ENCODE results near the gene RASA4B. TPM values are rescaled to one million over a fixed set of nuclear protein-coding genes. Genes with fewer than 3 reads are reported as not detected.
A peak's percentile ranks its signal among the peaks of the same experiment; 100 is the strongest.
"Not testable (repeated sequence)": the region's sequence is repeated elsewhere in the genome, so short reads cannot be mapped to it uniquely, and the experiment has no call there.

The RASA4B gene
- total RNA-seq, 1 donor from 2014 or later = 4.5 TPM

GRCh38 chr7:102498321-102498720, 19.3 kb downstream of the RASA4B start:
- not testable (repeated sequence) for DNase-seq (ENCODE audit: low read depth, low spot score); H3K4me3 Mint-ChIP-seq; H3K4me1 Mint-ChIP-seq; H3K27ac Mint-ChIP-seq (ENCODE audit: unreplicated experiment); H3K36me3 Mint-ChIP-seq (ENCODE audit: low read depth); H3K9me3 Mint-ChIP-seq; H3K27me3 Mint-ChIP-seq (ENCODE audit: low read depth)

DNA sequence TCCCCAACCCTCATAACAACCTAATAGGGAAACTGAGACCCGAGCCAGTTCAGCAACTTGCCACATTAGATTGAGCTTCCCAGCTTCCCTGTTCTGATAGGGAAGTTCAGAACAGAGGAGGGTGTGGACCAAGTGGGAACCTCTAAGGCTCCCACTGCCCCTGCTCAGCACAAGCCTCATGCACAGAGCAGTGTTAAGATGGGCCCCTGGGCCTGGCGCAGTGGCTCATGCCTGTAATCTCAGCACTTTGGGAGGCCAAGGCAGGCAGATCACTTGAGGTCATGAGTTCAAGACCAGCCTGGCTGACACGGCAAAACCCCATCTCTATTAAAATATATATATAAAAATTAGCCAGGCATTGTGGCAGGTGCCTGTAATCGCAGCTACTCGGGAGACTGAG, 20.3 kb downstream of the RASA4B start:
- H3K4me1 Mint-ChIP-seq; H3K9me3 Mint-ChIP-seq; H3K4me3 Mint-ChIP-seq; H3K36me3 Mint-ChIP-seq (ENCODE audit: low read depth); H3K27me3 Mint-ChIP-seq (ENCODE audit: low read depth); DNase-seq (ENCODE audit: low read depth, low spot score); H3K27ac Mint-ChIP-seq (ENCODE audit: unreplicated experiment): not testable (repeated sequence)

DNA sequence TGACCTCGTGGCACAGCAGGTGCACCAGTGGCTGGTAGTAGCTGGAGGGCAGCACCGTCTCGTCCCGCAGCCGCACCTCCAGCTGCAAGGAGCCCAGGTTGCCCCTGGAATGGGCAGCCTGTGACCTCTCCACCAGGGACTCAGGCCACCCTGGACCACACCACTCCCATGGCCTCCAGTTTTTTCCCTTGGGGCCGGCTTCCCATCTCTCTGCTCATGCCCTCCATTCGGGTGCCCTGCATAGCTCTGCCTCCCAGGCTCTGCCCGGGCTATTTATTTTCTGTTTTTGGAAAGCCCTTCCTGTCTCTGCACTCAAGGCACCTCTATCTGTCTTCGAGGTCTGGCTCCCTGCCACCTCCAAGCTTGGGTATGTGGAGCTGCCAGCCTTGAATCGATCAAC, 20.7 kb downstream of the RASA4B start:
- not testable (repeated sequence) for DNase-seq (ENCODE audit: low read depth, low spot score); H3K36me3 Mint-ChIP-seq (ENCODE audit: low read depth); H3K27ac Mint-ChIP-seq (ENCODE audit: unreplicated experiment); H3K4me3 Mint-ChIP-seq; H3K27me3 Mint-ChIP-seq (ENCODE audit: low read depth); H3K9me3 Mint-ChIP-seq; H3K4me1 Mint-ChIP-seq

- not testable (repeated sequence) for H3K27ac Mint-ChIP-seq (ENCODE audit: unreplicated experiment); H3K36me3 Mint-ChIP-seq (ENCODE audit: low read depth); H3K4me3 Mint-ChIP-seq; H3K9me3 Mint-ChIP-seq; H3K4me1 Mint-ChIP-seq; H3K27me3 Mint-ChIP-seq (ENCODE audit: low read depth); DNase-seq (ENCODE audit: low read depth, low spot score)
Measured at GRCh38 chr7:102494473-102495149, 23.0 kb downstream of the RASA4B start.

GRCh38 chr7:102494026-102494425, 23.6 kb downstream of the RASA4B start:
- not testable (repeated sequence) for H3K36me3 Mint-ChIP-seq (ENCODE audit: low read depth); H3K9me3 Mint-ChIP-seq; H3K4me3 Mint-ChIP-seq; H3K27me3 Mint-ChIP-seq (ENCODE audit: low read depth); H3K27ac Mint-ChIP-seq (ENCODE audit: unreplicated experiment); DNase-seq (ENCODE audit: low read depth, low spot score); H3K4me1 Mint-ChIP-seq

DNA sequence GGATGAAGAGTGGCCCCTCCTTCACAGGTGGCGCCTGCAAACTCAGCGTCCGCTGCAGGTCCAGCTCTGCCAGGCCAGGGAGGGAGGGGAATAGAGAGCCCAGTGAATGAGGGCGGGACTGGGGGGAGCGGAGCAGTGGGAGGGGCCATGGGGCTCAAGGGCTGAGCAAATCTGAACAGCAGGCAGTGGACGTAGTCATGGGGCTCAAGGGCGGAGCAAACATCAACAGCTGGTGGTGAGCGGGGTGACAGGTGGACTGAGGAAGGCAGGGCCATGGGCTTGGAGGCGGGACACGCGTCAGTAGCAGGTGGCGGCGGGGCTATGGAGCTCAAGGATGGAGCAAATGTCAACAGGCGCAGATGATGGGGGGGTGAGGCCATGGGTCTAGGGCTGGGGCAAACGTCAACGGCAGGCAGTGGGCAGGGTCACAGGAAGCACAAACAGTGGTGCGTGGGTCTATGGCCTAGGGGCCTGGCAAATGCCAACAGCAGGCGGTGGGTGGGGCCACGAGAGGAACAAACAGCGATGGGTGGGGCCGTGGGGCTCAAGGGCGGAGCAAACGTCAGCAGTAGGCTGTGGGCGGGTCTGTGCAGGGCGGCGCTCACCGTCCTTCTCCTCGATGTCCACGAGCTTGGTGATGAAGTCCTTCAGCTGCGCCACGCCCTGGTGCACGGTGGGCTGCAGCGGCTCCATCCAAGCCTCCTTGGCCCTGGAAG, 24.2 kb downstream of the RASA4B start:
- not testable (repeated sequence) for H3K36me3 Mint-ChIP-seq (ENCODE audit: low read depth); H3K4me1 Mint-ChIP-seq; H3K9me3 Mint-ChIP-seq; DNase-seq (ENCODE audit: low read depth, low spot score); H3K27ac Mint-ChIP-seq (ENCODE audit: unreplicated experiment); H3K4me3 Mint-ChIP-seq; H3K27me3 Mint-ChIP-seq (ENCODE audit: low read depth)

GRCh38 chr7:102490529-102491075, 27.0 kb downstream of the RASA4B start:
- H3K36me3 Mint-ChIP-seq (ENCODE audit: low read depth); H3K27me3 Mint-ChIP-seq (ENCODE audit: low read depth); H3K4me1 Mint-ChIP-seq; H3K9me3 Mint-ChIP-seq; H3K4me3 Mint-ChIP-seq; H3K27ac Mint-ChIP-seq (ENCODE audit: unreplicated experiment): not testable (repeated sequence)
- peak; percentile 40 for DNase-seq (ENCODE audit: low read depth, low spot score)

GRCh38 chr7:102484317-102484716, 33.3 kb downstream of the RASA4B start:
- H3K9me3 Mint-ChIP-seq; H3K36me3 Mint-ChIP-seq (ENCODE audit: low read depth); DNase-seq (ENCODE audit: low read depth, low spot score); H3K27ac Mint-ChIP-seq (ENCODE audit: unreplicated experiment); H3K4me1 Mint-ChIP-seq; H3K27me3 Mint-ChIP-seq (ENCODE audit: low read depth); H3K4me3 Mint-ChIP-seq: not testable (repeated sequence)

DNA sequence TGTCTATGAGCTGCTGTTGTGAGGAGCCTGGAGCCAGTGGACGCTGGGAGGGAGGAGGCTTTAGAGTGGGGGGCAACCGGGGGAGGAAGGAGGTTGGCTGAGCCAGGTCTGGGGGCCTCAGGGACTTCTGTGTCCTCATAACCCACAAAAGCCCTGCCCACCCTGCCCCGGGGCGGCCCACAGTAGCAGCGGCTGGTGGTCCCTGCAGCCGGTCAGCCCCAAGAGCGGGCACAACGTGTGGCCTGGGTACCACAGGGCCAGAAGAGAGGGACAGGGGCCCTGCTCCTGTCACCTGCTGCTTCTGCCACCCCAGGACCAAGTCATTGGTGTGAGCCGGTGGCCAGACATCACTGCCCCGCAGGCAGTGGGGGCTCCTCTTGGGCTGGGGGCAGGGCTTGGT, 35.6 kb downstream of the RASA4B start:
- H3K4me3 Mint-ChIP-seq; DNase-seq (ENCODE audit: low read depth, low spot score); H3K36me3 Mint-ChIP-seq (ENCODE audit: low read depth); H3K4me1 Mint-ChIP-seq; H3K27me3 Mint-ChIP-seq (ENCODE audit: low read depth); H3K27ac Mint-ChIP-seq (ENCODE audit: unreplicated experiment); H3K9me3 Mint-ChIP-seq: not testable (repeated sequence)

GRCh38 chr7:102479982-102480637, 37.5 kb downstream of the RASA4B start:
- not testable (repeated sequence) for H3K4me3 Mint-ChIP-seq; H3K4me1 Mint-ChIP-seq; H3K27ac Mint-ChIP-seq (ENCODE audit: unreplicated experiment); H3K27me3 Mint-ChIP-seq (ENCODE audit: low read depth); H3K9me3 Mint-ChIP-seq; H3K36me3 Mint-ChIP-seq (ENCODE audit: low read depth)
- TF ChIP-seq CTCF (conservative IDR thresholded peaks at IDR 0.05) = peak; percentile 43
- DNase-seq (ENCODE audit: low read depth, low spot score) = peak; percentile 61

DNA sequence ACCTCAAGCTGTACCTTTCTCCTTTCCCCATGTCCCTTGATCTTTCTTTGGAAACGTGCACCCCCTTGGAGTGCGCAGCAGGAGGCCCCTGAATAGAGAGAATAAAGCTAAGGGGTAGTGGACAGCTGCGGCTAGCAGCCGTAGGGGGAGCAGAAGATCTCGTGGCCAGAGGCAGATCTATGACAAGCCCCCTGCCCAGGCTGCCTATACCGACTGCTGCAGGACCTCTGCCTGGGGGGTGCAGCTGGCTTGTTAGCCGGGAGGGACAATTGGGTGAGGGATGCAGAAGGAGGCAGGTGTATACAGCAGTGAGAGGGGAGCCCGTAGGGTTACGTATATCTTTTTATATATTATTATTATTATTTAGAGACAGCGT, 38.4 kb downstream of the RASA4B start:
- not testable (repeated sequence) for H3K9me3 Mint-ChIP-seq; H3K27ac Mint-ChIP-seq (ENCODE audit: unreplicated experiment); H3K36me3 Mint-ChIP-seq (ENCODE audit: low read depth); DNase-seq (ENCODE audit: low read depth, low spot score); H3K4me1 Mint-ChIP-seq; H3K4me3 Mint-ChIP-seq; H3K27me3 Mint-ChIP-seq (ENCODE audit: low read depth)
